Smooth muscle cell (in vitro differentiated cells): Measurements from ENCODE around the gene STK39. TPM values are rescaled to one million over a fixed set of nuclear protein-coding genes. Genes with fewer than 3 reads are reported as not detected.

Experiments
- DNase-seq: peaks from one replicate; lab custom pipeline; 2025; ENCODE audit not compliant: unreplicated experiment; lab: John Stamatoyannopoulos, UW
- H2AFZ ChIP-seq: fragments of 200-600 bp; sonication (generic); 2 replicates; pipeline ENCODE4 v1.6.0; 2016; ENCODE audit warnings: antibody characterized with exemption, low read depth, mild to moderate bottlenecking
- H3F3A ChIP-seq: fragments of 200-600 bp; sonication (generic); 2 replicates; pipeline ENCODE4 v1.6.0; 2017; ENCODE audit warnings: antibody characterized with exemption, low read depth
- H3K27ac ChIP-seq: fragments of 200-600 bp; sonication (generic); 2 replicates; pipeline ENCODE4 v1.5.1; 2016; ENCODE audit warnings: low read depth, mild to moderate bottlenecking
- H3K27me3 ChIP-seq: fragments of 200-600 bp; sonication (generic); 2 replicates; pipeline ENCODE4 v1.6.1; 2016; ENCODE audit warnings: low read depth, mild to moderate bottlenecking
- H3K36me3 ChIP-seq: fragments of 200-600 bp; sonication (generic); 2 replicates; pipeline ENCODE4 v1.5.1; 2016; ENCODE audit warnings: low read depth
- H3K4me1 ChIP-seq: fragments of 200-600 bp; sonication (generic); 2 replicates; pipeline ENCODE4 v1.5.1; 2016; ENCODE audit warnings: low read depth
- H3K4me2 ChIP-seq: fragments of 200-600 bp; sonication (generic); 2 replicates; pipeline ENCODE4 v1.6.0; 2016; ENCODE audit warnings: mild to moderate bottlenecking
- H3K4me3 ChIP-seq: fragments of 200-600 bp; sonication (generic); 2 replicates; pipeline ENCODE4 v1.5.1; 2016; ENCODE audit warnings: mild to moderate bottlenecking
- H3K79me2 ChIP-seq: fragments of 200-600 bp; sonication (generic); 2 replicates; pipeline ENCODE4 v1.6.0; 2016; ENCODE audit warnings: low read depth, mild to moderate bottlenecking
- H3K9ac ChIP-seq: fragments of 200-600 bp; sonication (generic); 2 replicates; pipeline ENCODE4 v1.6.0; 2016; ENCODE audit warnings: low read depth
- H3K9me3 ChIP-seq: fragments of 200-600 bp; sonication (generic); replicated peaks from 2 replicates; pipeline ENCODE4 v1.5.1; 2016; ENCODE audit warnings: low read depth
- H4K20me1 ChIP-seq: fragments of 200-600 bp; sonication (generic); 2 replicates; pipeline ENCODE4 v1.6.0; 2016; ENCODE audit warnings: low read depth
- WGBS: methylation state at CpG from one replicate; pipeline ENCODE4 v1.1.7; 2016; ENCODE audit warnings: low lambda C conversion rate; 5-methylcytosine and 5-hydroxymethylcytosine counted together
- polyA plus RNA-seq: library from polyadenylated mRNA; unstranded; fragments of >200 nt; fragmentation: Nextera tagmentation; extraction: Ambion mirVana; gene quantifications from 2 replicates; pipeline ENCODE4 v1.2.1, GENCODE V29; 2016
- total RNA-seq: library from RNA; depleted of rRNA; stranded (reverse); fragments of >200 nt; gene quantifications from 2 replicates; pipeline ENCODE4 v1.2.3, GENCODE V29; 2014
- TF ChIP-seq, protein P1 (sequence below): fragments of 200-600 bp; sonication (generic); IDR thresholded peaks from 2 replicates; pipeline ENCODE4 v1.5.1; 2017; ENCODE audit warnings: borderline replicate concordance, mild to moderate bottlenecking, antibody characterized with exemption; ENCODE audit not compliant: insufficient read depth, poor library complexity, severe bottlenecking

The STK39 gene
- total and polyA plus RNA-seq, 2 experiments from 2014 or later: 21.1 to 37.8 TPM

DNA sequence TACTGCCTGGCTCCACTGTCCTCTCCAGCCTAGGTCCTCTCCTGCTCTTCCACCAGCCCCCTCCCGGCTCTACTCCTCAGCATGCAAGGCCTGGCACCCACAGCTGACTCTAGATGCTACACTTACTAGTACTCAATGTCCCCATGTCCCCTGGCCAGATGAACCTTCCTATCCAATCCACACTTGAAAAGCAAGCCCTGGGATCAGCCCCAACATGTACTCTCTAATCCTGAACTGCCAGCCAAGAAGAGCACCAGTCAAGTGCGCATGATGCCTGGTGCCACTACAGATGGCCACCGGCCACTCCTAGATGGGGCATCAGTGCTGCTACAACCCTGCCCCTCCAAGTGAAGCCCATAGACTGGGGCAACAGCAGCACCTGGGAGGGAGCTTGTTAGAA, 168.2 kb downstream of the STK39 start:
- Histone ChIP-seq H3K4me2 (no peak overlapping the region), H3K79me2 (no peaks in the 10 kb centered on the region), H3K27me3 (no peaks in the 10 kb centered on the region), H3K4me1 (peaks cover 5% of the 10 kb centered on the region), H3K9me3 (no peaks in the 10 kb centered on the region), H3K4me3 (no peak overlapping the region), H3K36me3 (no peaks in the 10 kb centered on the region), H4K20me1 (peaks cover 12% of the 10 kb centered on the region), H3F3A (no peaks in the 10 kb centered on the region), H3K9ac (no peak overlapping the region), H3K27ac (no peak overlapping the region), H2AFZ (no peak overlapping the region)
- DNase-seq: no peak
- 99% methylated on average over 3 of the region's 3 CpGs for WGBS
- TF ChIP-seq, protein P1, sequence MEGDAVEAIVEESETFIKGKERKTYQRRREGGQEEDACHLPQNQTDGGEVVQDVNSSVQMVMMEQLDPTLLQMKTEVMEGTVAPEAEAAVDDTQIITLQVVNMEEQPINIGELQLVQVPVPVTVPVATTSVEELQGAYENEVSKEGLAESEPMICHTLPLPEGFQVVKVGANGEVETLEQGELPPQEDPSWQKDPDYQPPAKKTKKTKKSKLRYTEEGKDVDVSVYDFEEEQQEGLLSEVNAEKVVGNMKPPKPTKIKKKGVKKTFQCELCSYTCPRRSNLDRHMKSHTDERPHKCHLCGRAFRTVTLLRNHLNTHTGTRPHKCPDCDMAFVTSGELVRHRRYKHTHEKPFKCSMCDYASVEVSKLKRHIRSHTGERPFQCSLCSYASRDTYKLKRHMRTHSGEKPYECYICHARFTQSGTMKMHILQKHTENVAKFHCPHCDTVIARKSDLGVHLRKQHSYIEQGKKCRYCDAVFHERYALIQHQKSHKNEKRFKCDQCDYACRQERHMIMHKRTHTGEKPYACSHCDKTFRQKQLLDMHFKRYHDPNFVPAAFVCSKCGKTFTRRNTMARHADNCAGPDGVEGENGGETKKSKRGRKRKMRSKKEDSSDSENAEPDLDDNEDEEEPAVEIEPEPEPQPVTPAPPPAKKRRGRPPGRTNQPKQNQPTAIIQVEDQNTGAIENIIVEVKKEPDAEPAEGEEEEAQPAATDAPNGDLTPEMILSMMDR: no peak

DNA sequence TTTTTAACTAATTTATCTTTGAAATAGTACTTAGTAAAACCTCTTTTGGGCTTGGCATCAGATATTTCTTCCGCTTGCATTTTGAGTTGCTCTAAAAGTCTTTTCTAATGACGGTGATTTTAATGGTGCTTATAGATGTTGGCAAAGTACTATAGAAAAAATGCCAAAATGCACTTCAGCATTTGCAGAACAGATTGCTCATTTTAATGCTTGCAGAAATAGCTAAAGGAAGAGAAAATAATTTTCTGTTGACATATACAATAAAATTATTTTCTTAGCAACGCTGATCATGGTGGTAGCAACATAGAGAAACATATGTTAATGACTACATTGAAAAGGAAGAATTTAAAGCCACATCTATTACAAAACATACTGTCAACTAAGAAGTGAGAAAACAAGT, 170.7 kb downstream of the STK39 start:
- H3F3A ChIP-seq: no peaks in the 10 kb centered on the region
- H3K4me2 ChIP-seq: no peak overlapping the region
- no peaks in the 10 kb centered on the region for H3K27me3 ChIP-seq
- H3K4me3 ChIP-seq: no peak overlapping the region
- WGBS: 97% methylated on average over 3 of the region's 3 CpGs
- H2AFZ ChIP-seq: no peak overlapping the region
- H3K9ac ChIP-seq: no peak overlapping the region
- H3K79me2 ChIP-seq: no peaks in the 10 kb centered on the region
- no peaks in the 10 kb centered on the region for H3K4me1 ChIP-seq
- peaks cover 12% of the 10 kb centered on the region for H4K20me1 ChIP-seq
- no peaks in the 10 kb centered on the region for H3K9me3 ChIP-seq
- TF ChIP-seq, protein P1: no peak
- no peaks in the 10 kb centered on the region for H3K36me3 ChIP-seq
- DNase-seq: no peak
- H3K27ac ChIP-seq: no peak overlapping the region

DNA sequence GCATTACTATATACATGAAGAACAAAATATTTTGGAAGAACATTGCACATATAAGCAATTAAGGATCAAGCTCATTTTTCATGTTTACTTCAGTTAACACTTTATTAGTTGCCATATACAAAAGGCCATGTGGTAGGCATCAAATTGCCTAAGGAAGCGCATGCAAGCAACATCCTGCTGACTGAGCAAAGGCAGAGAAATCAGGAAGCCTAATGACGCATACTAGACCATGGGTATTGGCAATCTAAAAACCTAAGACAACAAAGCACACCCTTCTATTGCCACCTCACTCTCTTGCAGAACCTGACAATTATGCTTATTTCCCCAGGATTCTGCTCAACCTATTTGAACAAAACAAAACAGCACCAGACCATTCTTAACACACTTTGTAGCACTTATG, 171.9 kb downstream of the STK39 start:
- no peak overlapping the region for H3K4me3 ChIP-seq
- 88% methylated on average over 2 of the region's 2 CpGs for WGBS
- H3K79me2 ChIP-seq: no peaks in the 10 kb centered on the region
- no peak overlapping the region for H3K4me2 ChIP-seq
- no peak for DNase-seq
- no peak overlapping the region for H2AFZ ChIP-seq
- no peaks in the 10 kb centered on the region for H3K4me1 ChIP-seq
- H4K20me1 ChIP-seq: peaks cover 12% of the 10 kb centered on the region
- H3K27me3 ChIP-seq: no peaks in the 10 kb centered on the region
- no peaks in the 10 kb centered on the region for H3K36me3 ChIP-seq
- no peak overlapping the region for H3K9ac ChIP-seq
- H3K27ac ChIP-seq: no peak overlapping the region
- TF ChIP-seq, protein P1: no peak
- H3K9me3 ChIP-seq: no peaks in the 10 kb centered on the region
- no peaks in the 10 kb centered on the region for H3F3A ChIP-seq

DNA sequence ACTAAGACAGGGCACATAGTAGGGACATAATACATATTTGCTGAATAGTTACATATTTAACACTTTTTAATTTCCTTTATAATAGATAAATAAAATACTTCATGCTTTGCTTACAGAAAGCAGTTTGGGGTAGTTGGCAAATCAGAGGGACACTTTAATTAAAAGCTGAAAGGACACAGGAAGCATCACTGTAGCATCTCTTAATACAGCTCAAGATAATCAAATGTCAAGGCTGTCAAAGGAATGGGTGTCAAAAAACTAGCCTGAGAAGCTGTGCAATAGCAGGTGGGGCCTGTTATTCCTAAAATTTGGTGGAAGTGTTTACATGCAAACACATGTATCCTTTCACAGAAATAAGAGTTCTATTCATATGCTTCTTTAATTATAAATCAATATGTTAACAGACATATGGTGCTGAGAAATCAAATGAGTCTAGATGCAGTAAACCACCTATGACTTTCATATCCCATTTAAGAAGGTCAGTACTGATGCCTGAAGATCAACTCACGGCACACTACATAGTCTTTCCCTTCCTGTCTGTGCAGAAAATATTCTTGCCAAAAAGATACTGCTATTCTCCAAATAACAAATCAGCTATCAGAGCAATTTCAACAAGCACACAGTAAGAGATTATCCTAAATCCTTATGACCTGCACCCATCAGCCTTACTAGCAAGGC, 174.6 kb downstream of the STK39 start:
- H3K36me3 ChIP-seq: no peaks in the 10 kb centered on the region
- no peak overlapping the region for H2AFZ ChIP-seq
- H3K9ac ChIP-seq: no peak overlapping the region
- no peaks in the 10 kb centered on the region for H3K27me3 ChIP-seq
- H3K4me1 ChIP-seq: no peaks in the 10 kb centered on the region
- H3K4me3 ChIP-seq: no peak overlapping the region
- WGBS: 100% methylated on average over 1 of the region's 1 CpG
- no peak overlapping the region for H3K27ac ChIP-seq
- TF ChIP-seq, protein P1: no peak
- H3K79me2 ChIP-seq: no peaks in the 10 kb centered on the region
- H3F3A ChIP-seq: no peaks in the 10 kb centered on the region
- peaks cover 12% of the 10 kb centered on the region for H4K20me1 ChIP-seq
- no peaks in the 10 kb centered on the region for H3K9me3 ChIP-seq
- DNase-seq: no peak
- no peak overlapping the region for H3K4me2 ChIP-seq
